ENCODE data around the gene PIAS1.

PIAS1 gene

GRCh38 chr15:68204361-68204760, 150.2 kb downstream of the PIAS1 start:
- no peak for DNase-seq (ENCODE audit: low read depth)
- H3K4me3 ChIP-seq (ENCODE audit: low read length): no peak overlapping the region
- TF ChIP-seq CTCF (conservative IDR thresholded peaks at IDR 0.05; ENCODE audit: low read length): no peak

- no peak within 1 kb of the TSS for H3K4me3 ChIP-seq (ENCODE audit: low read length)
- no peak for TF ChIP-seq CTCF (conservative IDR thresholded peaks at IDR 0.05; ENCODE audit: low read length)
- DNase-seq (ENCODE audit: low read depth): peak; percentile 54
Measured at GRCh38 chr15:68204776-68205557, 150.9 kb downstream of the PIAS1 start, which contains the start of gene CALML4. Gene CALML4, minus strand, starts transcription at chr15:68205332. Its CDS starts 85 bp downstream, at chr15:68205247.

- TF ChIP-seq CTCF (conservative IDR thresholded peaks at IDR 0.05; ENCODE audit: low read length): no peak
- no peak for DNase-seq (ENCODE audit: low read depth)
- H3K4me3 ChIP-seq (ENCODE audit: low read length): no peak overlapping the region
Measured at GRCh38 chr15:68205558-68205944, 151.4 kb downstream of the PIAS1 start.

- H3K4me3 ChIP-seq (ENCODE audit: low read length): no peak overlapping the region
- TF ChIP-seq CTCF (conservative IDR thresholded peaks at IDR 0.05; ENCODE audit: low read length): no peak
- DNase-seq (ENCODE audit: low read depth): no peak
Measured at GRCh38 chr15:68205954-68206539, 151.9 kb downstream of the PIAS1 start.

- no peak for DNase-seq (ENCODE audit: low read depth)
Measured at GRCh38 chr15:68206711-68207151, 152.6 kb downstream of the PIAS1 start.

GRCh38 chr15:68207176-68207935, 153.2 kb downstream of the PIAS1 start:
- H3K4me3 ChIP-seq (ENCODE audit: low read length): no peak overlapping the region
- TF ChIP-seq CTCF (conservative IDR thresholded peaks at IDR 0.05; ENCODE audit: low read length): no peak
- no peak for DNase-seq (ENCODE audit: low read depth)

More at GRCh38 chr15:68206711-68207151, 152.6 kb downstream of the PIAS1 start:
- no peak overlapping the region for H3K4me3 ChIP-seq (ENCODE audit: low read length)
- TF ChIP-seq CTCF (conservative IDR thresholded peaks at IDR 0.05; ENCODE audit: low read length): no peak

Data from AG10803 (cell line).